B cell (primary cell): Measurements from ENCODE around the gene FNDC5. TPM values are rescaled to one million over a fixed set of nuclear protein-coding genes. Genes with fewer than 3 reads are reported as not detected.

Source experiments
- ATAC-seq: fragments of 200-7000 bp; cut with Tn5 transposase; one replicate; pipeline ENCODE4 v1.10.0; 2021; ENCODE audit warnings: low read depth, mild to moderate bottlenecking, moderate number of reproducible peaks, moderate library complexity
- CTCF ChIA-PET: fragments of 350-600 bp; sonication (Branson Sonifier 250); formaldehyde crosslinking; loops from one replicate; lab custom pipeline; 2021; ENCODE audit warnings: antibody characterized with exemption, inconsistent platforms; lab: Charles Lee
- POLR2A ChIA-PET: fragments of 350-600 bp; sonication (Branson Sonifier 250); formaldehyde crosslinking; loops from one replicate; lab custom pipeline; 2021; ENCODE audit warnings: antibody characterized with exemption; lab: Charles Lee
- DNase-seq: peaks from one replicate; pipeline ENCODE4 v3.0.0; 2013
- H2AFZ ChIP-seq: 2 replicates; pipeline ENCODE4 v1.6.1; 2012; ENCODE audit warnings: mild to moderate bottlenecking, low read depth, low read length; ENCODE audit not compliant: insufficient read depth, poor library complexity, severe bottlenecking
- H3K27ac ChIP-seq, 2 donors: 1 replicate in 1 of 2; 2 replicates in 1 of 2; pipeline ENCODE4 v1.5.1; 2012 to 2013; ENCODE audit warnings: low read length in 2 of 2, mild to moderate bottlenecking in 2 of 2, moderate library complexity in 1 of 2
- H3K27me3 ChIP-seq, 4 experiments: fragments of 200-600 bp in 1 of 4; sonication (generic) in 1 of 4; replicated peaks in 1 of 4; 1 replicate in 2 of 4; 2 replicates in 2 of 4; pipeline versions ENCODE4 v1.6.1 to v1.7.0; 2013 to 2016; ENCODE audit warnings: low read length in 3 of 4, mild to moderate bottlenecking in 2 of 4, mixed read lengths in 1 of 4, moderate library complexity in 1 of 4; ENCODE audit not compliant: insufficient read depth in 4 of 4, control insufficient read depth in 3 of 4; ENCODE audit errors: control extremely low read depth in 1 of 4
- H3K36me3 ChIP-seq, 2 experiments: replicated peaks in 1 of 2; 1 replicate in 1 of 2; 2 replicates in 1 of 2; pipeline versions ENCODE4 v1.6.1 to v1.7.1; 2013; ENCODE audit warnings: low read length in 1 of 2; ENCODE audit not compliant: insufficient read depth in 2 of 2, control insufficient read depth in 1 of 2; ENCODE audit errors: control extremely low read depth in 1 of 2, extremely low read depth in 1 of 2
- H3K4me1 ChIP-seq, 2 donors: fragments of 200-600 bp in 1 of 2; sonication (generic) in 1 of 2; 1 replicate in 1 of 2; 2 replicates in 1 of 2; pipeline versions ENCODE4 v1.5.1 to v1.6.1; 2013 to 2017; ENCODE audit warnings: low read length in 2 of 2; ENCODE audit not compliant: control insufficient read depth in 2 of 2, insufficient read depth in 2 of 2
- H3K4me2 ChIP-seq: replicated peaks from 2 replicates; pipeline ENCODE3; 2012; ENCODE audit warnings: mild to moderate bottlenecking, low read depth, low read length; ENCODE audit not compliant: poor library complexity, severe bottlenecking
- H3K4me3 ChIP-seq, 5 experiments: fragments of 200-600 bp in 1 of 5; sonication (generic) in 1 of 5; 1 replicate in 3 of 5; 2 replicates in 2 of 5; pipeline versions ENCODE4 v1.5.1 to v1.7.0; 2011 to 2016; ENCODE audit warnings: low read length in 4 of 5, mild to moderate bottlenecking in 4 of 5, low read depth in 2 of 5, control low read depth in 1 of 5, moderate library complexity in 1 of 5; ENCODE audit not compliant: insufficient read depth in 1 of 5; ENCODE audit errors: control extremely low read depth in 1 of 5, extremely low read depth in 1 of 5
- H3K79me2 ChIP-seq: fragments of 200-600 bp; sonication (generic); one replicate; pipeline ENCODE4 v1.6.0; 2016; ENCODE audit warnings: low read length; ENCODE audit not compliant: control insufficient read depth, insufficient read depth
- H3K9ac ChIP-seq: fragments of 200-600 bp; sonication (generic); 2 replicates; pipeline ENCODE4 v1.6.1; 2017; ENCODE audit warnings: mild to moderate bottlenecking, low read length, moderate library complexity
- H3K9me3 ChIP-seq, 3 donors: one replicate each; pipeline versions ENCODE4 v1.6.1 to v1.7.1; 2013; ENCODE audit warnings: low read length in 2 of 3; ENCODE audit not compliant: control insufficient read depth in 2 of 3, insufficient read depth in 1 of 3; ENCODE audit errors: control extremely low read depth in 1 of 3
- H4K20me1 ChIP-seq: 2 replicates; pipeline ENCODE4 v1.6.0; 2012; ENCODE audit warnings: mild to moderate bottlenecking, low read length; ENCODE audit not compliant: insufficient read depth, control insufficient read depth, poor library complexity, severe bottlenecking
- H3K27ac Mint-ChIP-seq: one replicate; pipeline ENCODE4 v1.8.0; 2021; ENCODE audit warnings: mixed read lengths
- H3K27me3 Mint-ChIP-seq: one replicate; pipeline ENCODE4 v1.8.0; 2021; ENCODE audit warnings: mixed read lengths
- H3K4me1 Mint-ChIP-seq: one replicate; pipeline ENCODE4 v1.8.0; 2021; ENCODE audit warnings: mixed read lengths
- H3K4me3 Mint-ChIP-seq: one replicate; pipeline ENCODE4 v1.8.0; 2021; ENCODE audit warnings: mixed read lengths
- H3K9me3 Mint-ChIP-seq: one replicate; pipeline ENCODE4 v1.8.0; 2022; ENCODE audit warnings: mixed read lengths; ENCODE audit not compliant: insufficient read depth
- EZH2 ChIP-seq: IDR thresholded peaks from 2 replicates; pipeline ENCODE4 v1.6.1; 2012; ENCODE audit warnings: borderline replicate concordance, low read depth, mild to moderate bottlenecking, moderate library complexity, low read length; ENCODE audit not compliant: insufficient read depth, poor library complexity, severe bottlenecking
- WGBS: methylation state at CpG from one replicate; pipeline ENCODE4 v1.1.5; 2013; ENCODE audit warnings: missing lambda C conversion rate; ENCODE audit not compliant: insufficient coverage; 5-methylcytosine and 5-hydroxymethylcytosine counted together
- intact Hi-C: fragments of 100-400 bp; cut with micrococcal nuclease; formaldehyde crosslinking; loops from one replicate; pipeline ENCODE4 v1.10.0; 2022
- polyA plus RNA-seq: library from polyadenylated mRNA; depleted of rRNA; stranded (reverse); fragments of >200 nt; gene quantifications from 2 replicates; pipeline ENCODE4 v1.2.3, GENCODE V29; 2012
- total RNA-seq, 2 donors: library from RNA; stranded (reverse); fragments of 120-200 nt in 1 of 2; gene quantifications; 1 replicate in 1 of 2; 2 replicates in 1 of 2; pipeline versions ENCODE4 v1.2.3 to v1.2.4, GENCODE V29; 2013 to 2022
- TF ChIP-seq, protein P1 (sequence below): fragments of 200-600 bp; IDR thresholded peaks from one replicate; pipeline ENCODE4 v1.8.0; 2022; ENCODE audit warnings: antibody characterized with exemption, mild to moderate bottlenecking

Gene FNDC5
- total and polyA plus RNA-seq, 2 donors (not counting 1 experiment from before 2014, with no cell fraction given), result 0.76 to 2.1 TPM

DNA sequence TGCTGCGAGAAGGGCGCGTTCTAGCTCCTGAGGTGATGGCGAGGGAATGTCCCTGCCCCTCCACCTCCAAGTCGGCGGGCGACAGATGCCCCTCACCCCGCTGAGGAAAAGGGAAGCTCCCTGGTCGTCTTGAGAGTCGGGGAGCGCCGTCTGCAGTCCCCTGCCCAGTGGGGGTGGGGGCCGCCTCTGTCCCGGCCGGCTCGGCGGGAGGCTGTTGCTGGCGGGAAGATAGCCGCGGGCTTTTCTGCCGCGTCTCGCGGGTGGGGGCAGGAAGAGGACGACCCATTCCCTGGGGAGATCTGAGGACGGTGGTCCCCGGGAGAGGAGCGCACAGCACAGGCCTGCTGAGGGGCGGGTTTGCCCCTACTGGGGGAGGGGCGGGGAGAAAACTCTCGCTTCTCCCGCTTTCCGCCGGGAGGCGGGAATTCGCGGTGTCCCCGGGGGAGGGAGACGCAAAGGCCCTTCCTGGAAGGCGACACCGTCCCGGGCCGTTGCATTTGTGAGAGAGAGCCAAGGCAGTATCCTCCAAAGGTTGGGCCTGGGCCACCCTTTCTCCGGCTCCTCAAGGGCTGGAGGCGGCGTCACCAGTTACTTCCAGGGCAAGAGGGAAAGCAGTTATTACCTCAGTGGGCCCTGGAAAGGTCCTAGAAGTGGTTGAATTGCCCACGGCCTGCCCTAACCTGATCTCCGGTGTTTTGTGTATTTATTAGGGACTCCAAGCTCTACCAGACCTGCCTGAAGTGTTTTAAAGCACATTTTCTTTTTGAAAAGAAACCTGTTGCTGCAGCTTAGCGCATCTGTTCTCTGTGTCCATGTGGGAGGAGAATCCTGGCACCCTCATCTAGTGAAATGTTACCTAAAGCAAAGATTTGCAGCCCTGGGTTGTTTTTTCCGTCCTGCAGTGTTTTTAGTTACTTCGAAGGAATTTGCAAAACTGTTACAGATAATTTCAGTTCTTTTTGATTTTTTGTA lies 52.6 kb downstream of the FNDC5 start:
- Histone ChIP-seq H3K36me3 (peaks cover 0 to 2% of the 10 kb centered on the region in 2 experiments), H3K9ac (peak overlapping the region; percentile 87), H2AFZ (peak overlapping the region; percentile 89), H3K27me3 (no peaks in the 10 kb centered on the region), H3K4me1 (peaks cover 43 to 65% of the 10 kb centered on the region in 2 donors), H3K27ac (peak overlapping the region; percentile 78 to 88), H4K20me1 (peaks cover 16% of the 10 kb centered on the region), H3K79me2 (peaks cover 85% of the 10 kb centered on the region), H3K4me2 (peak overlapping the region; percentile 81), H3K4me3 (peak overlapping the region; percentile 65 to 97 (median 95)), H3K9me3 (peaks cover 0 to 3% (median 0%) of the 10 kb centered on the region in 3 donors)
- TF ChIP-seq, protein P1, sequence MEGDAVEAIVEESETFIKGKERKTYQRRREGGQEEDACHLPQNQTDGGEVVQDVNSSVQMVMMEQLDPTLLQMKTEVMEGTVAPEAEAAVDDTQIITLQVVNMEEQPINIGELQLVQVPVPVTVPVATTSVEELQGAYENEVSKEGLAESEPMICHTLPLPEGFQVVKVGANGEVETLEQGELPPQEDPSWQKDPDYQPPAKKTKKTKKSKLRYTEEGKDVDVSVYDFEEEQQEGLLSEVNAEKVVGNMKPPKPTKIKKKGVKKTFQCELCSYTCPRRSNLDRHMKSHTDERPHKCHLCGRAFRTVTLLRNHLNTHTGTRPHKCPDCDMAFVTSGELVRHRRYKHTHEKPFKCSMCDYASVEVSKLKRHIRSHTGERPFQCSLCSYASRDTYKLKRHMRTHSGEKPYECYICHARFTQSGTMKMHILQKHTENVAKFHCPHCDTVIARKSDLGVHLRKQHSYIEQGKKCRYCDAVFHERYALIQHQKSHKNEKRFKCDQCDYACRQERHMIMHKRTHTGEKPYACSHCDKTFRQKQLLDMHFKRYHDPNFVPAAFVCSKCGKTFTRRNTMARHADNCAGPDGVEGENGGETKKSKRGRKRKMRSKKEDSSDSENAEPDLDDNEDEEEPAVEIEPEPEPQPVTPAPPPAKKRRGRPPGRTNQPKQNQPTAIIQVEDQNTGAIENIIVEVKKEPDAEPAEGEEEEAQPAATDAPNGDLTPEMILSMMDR, result no peak
- no peak for TF ChIP-seq EZH2
- peak; percentile 11 for ATAC-seq
- ChIA-PET POLR2A (interaction anchor here (0.6 to 1.6 kb wide), 4 partner anchors 29 to 173 kb away, joined by 3 to 18 read pairs (median 4); partner anchors contain the start of gene RBBP4), CTCF (interaction anchor here (1.1 to 2.4 kb wide), 2 partner anchors 10 to 54 kb away, joined by 4 to 7 read pairs; no protein-coding TSS in a partner anchor)
- H3K4me1 Mint-ChIP-seq, result peaks cover 60% of the 10 kb centered on the region
- WGBS, result 2% methylated on average over 50 of the region's 51 CpGs
- H3K4me3 Mint-ChIP-seq, result peak overlapping the region; percentile 98
- intact Hi-C loops, result loop anchor here (1.0 to 10.0 kb wide), 10 partner anchors 66 to 1173 kb away; partner anchors contain the start of genes AZIN2, BSDC1, KPNA6 and PEF1
- no peak for DNase-seq
- no peaks in the 10 kb centered on the region for H3K27me3 Mint-ChIP-seq
- no peaks in the 10 kb centered on the region for H3K9me3 Mint-ChIP-seq
- H3K27ac Mint-ChIP-seq, result peak overlapping the region; percentile 99
